WI38 (cell line): ENCODE measurements around the gene PRKCB.

Source experiments
- H3K4me3 ChIP-seq: 2 replicates; pipeline ENCODE4 v1.5.1; 2011; ENCODE audit warnings: low read depth, mild to moderate bottlenecking, control low read depth, low read length
- CTCF ChIP-seq: IDR thresholded peaks from 2 replicates; pipeline ENCODE4 v1.5.1; 2012; ENCODE audit warnings: low read depth, mild to moderate bottlenecking, control low read depth, low read length

The PRKCB gene

GRCh38 chr16:24087891-24088410, 252.2 kb downstream of the PRKCB start:
- TF ChIP-seq CTCF, result no peak

GRCh38 chr16:24088767-24089166, 253.0 kb downstream of the PRKCB start:
- H3K4me3 ChIP-seq, result no peak overlapping the region
- TF ChIP-seq CTCF, result no peak

More at GRCh38 chr16:24087891-24088410, 252.2 kb downstream of the PRKCB start:
- H3K4me3 ChIP-seq, result no peak overlapping the region

GRCh38 chr16:24091125-24091524, 255.3 kb downstream of the PRKCB start:
- H3K4me3 ChIP-seq, result no peak overlapping the region
- TF ChIP-seq CTCF, result no peak

- H3K4me3 ChIP-seq, result no peak overlapping the region
- no peak for TF ChIP-seq CTCF
Observed at GRCh38 chr16:24093049-24093448, 257.3 kb downstream of the PRKCB start.

GRCh38 chr16:24094660-24095059, 258.9 kb downstream of the PRKCB start:
- TF ChIP-seq CTCF, result no peak
- no peak overlapping the region for H3K4me3 ChIP-seq

GRCh38 chr16:24098896-24099295, 263.1 kb downstream of the PRKCB start:
- H3K4me3 ChIP-seq, result no peak overlapping the region

GRCh38 chr16:24101431-24101830, 265.6 kb downstream of the PRKCB start:
- no peak for TF ChIP-seq CTCF
- no peak overlapping the region for H3K4me3 ChIP-seq

More at GRCh38 chr16:24098896-24099295, 263.1 kb downstream of the PRKCB start:
- no peak for TF ChIP-seq CTCF
